GM20431 (cell line): ENCODE results near the gene TLCD3A.
"Not testable (repeated sequence)": the region's sequence is repeated elsewhere in the genome, so short reads cannot be mapped to it uniquely, and the experiment has no call there.

Experiments used
- in situ Hi-C: fragments of 300-500 bp; cut with MseI, MboI; formaldehyde crosslinking; loops from one replicate; pipeline ENCODE4 v1.15.0; 2020; ENCODE audit warnings: low sequenced_read_pairs; ENCODE audit not compliant: unreplicated experiment

TLCD3A gene

DNA sequence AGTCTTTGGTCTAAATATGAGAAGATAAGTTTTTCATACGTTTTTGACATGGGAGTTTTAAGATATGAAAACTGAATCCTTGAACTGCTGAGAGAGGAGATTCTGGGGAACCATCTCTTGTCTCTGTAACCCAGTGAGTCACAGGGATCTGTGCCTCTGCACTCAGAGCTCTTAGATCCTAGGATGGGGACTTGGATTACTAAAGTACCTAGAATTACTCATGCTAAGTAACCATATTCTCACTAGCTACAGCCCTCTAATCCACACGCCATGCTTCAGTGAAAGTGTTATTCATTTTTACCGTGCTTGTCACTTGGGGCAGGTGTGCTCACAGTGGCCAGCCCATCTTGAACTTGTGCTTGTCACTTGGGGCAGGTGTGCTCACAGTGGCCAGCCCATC, 51.7 kb downstream of the TLCD3A start:
- in situ Hi-C loops: no loop called here

- in situ Hi-C loops: not testable (repeated sequence)
Observed at GRCh38 chr17:785901-786300, 53.5 kb downstream of the TLCD3A start.

- in situ Hi-C loops: no loop called here
Observed at GRCh38 chr17:787641-788221, 55.3 kb downstream of the TLCD3A start.

DNA sequence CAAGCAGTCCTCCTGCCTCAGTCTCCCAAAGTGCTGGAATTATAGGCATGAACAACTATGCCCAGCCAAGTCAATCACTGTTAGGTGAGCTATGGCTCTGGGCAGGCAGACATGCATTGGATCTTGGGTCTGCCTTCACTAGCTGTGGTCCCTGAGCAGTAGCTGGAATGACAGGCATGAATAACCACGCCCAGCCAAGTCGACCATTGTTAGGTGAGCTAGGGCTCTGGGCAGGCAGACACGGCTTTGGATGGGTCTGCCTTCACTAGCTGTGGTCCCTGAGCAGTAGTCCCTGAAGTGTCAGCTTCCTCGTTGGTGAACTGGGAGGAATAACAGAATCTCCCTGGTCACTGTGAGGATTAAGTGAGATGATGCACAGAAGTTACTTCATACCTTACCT, 56.2 kb downstream of the TLCD3A start:
- in situ Hi-C loops: no loop called here

DNA sequence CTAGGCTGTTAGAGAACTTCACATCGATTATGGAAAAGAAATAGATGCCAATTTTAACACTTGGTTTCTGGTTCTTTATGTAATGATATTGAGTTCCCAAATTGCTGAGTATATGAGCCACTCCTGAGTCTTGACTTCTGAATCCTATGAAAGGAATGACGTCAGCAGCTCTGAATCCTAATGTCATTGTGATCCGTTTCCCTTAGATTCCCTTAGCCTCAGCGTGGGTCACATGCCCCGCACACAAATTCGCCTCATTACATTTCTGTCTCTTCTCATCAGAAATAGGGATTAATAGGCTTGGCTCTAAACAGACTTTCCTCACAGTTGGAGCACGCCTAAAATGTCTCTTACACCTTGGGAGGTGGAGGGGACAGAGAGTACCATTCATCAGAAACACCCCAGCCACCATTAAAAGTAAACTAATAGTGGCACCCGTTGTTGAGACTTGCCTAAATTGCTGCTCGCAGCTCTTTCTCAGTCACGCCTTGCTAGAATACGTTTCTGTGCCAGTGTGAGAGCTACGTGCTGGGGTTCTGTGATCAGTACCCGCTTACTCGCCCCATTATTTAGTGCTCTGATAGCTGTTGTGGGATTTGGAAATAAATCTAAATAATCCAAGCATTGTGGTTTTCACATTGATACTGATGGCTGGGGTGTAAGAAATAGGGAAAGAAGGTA, 56.9 kb downstream of the TLCD3A start:
- in situ Hi-C loops: no loop called here

DNA sequence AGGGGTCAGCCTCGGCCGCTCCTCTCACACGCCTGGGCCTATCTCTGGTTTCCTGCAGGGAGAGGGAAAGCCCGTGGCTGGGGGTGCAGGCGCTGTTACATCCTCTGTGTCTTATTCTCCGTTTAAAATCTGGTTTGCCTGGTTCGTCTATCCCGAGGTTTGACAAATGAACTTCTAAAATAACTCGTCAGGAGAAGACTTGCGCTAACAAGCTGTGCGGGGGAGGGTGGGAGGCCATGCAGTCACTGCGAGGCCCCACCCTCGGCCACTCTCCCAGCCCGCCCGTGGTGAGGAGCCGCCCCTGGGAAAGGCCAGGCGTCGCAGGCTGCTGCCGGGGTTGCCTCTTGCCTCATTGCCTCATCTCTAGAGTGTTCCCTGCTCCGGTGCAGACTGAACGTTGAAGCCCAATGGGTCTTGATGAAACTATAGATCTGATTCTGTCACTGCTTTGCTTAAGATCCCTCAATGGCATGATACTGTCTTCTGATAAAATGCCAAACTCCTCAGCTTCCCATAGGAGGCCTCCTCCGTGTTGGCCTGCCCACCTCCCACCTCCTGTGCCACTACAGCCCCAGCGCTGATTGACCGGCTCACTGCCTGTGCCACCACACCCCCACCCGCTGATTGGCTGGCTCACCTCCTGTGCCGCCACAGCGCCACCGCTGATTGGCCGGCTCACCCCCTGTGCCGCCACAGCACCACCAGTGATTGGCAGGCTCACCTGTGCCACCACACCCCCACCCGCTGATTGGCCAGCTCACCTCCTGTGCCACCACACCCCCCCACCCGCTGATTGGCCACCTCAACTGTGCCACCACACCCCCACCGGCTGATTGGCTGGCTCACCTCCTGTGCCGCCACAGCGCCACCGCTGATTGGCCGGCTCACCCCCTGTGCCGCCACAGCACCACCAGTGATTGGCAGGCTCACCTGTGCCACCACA, 57.8 kb downstream of the TLCD3A start:
- in situ Hi-C loops: loop anchor here (10.0 kb wide), 1 partner anchor 195 kb away; no protein-coding TSS in a partner anchor

- in situ Hi-C loops: loop anchor here (10.0 kb wide), 1 partner anchor 194 kb away; no protein-coding TSS in a partner anchor
Observed at GRCh38 chr17:790874-791247, 58.5 kb downstream of the TLCD3A start.

DNA sequence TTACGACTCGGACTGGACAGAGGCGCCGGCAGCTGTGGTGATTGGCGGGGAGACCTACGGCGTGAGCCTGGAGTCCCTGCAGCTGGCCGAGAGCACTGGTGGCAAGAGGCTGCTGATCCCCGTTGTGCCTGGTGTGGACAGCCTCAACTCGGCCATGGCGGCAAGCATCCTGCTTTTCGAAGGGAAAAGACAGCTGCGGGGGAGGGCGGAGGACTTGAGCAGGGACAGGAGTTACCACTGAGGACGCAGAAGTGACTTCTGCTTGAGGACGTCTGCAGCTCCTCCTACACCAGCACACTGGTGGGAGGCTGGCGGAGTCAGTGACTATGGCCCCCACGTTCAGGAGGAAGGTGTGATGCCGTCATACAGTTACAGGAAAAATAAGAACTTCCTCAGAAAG, 59.4 kb downstream of the TLCD3A start:
- in situ Hi-C loops: loop anchor here (10.0 kb wide), 1 partner anchor 193 kb away; no protein-coding TSS in a partner anchor

GRCh38 chr17:792277-792676, 59.9 kb downstream of the TLCD3A start:
- in situ Hi-C loops: loop anchor here (10.0 kb wide), 1 partner anchor 193 kb away; no protein-coding TSS in a partner anchor
